ENCODE data around the gene NOVA1. TPM values are rescaled to one million over a fixed set of nuclear protein-coding genes. Genes with fewer than 3 reads are reported as not detected.

Gene NOVA1
- total and polyA plus RNA-seq, 2 of the 13 experiments (the other 11 are each of a cell fraction or from before 2014, with no cell fraction given) = 0.13 TPM

GRCh38 chr14:26598672-26599131 is 869 bp upstream of the NOVA1 start (continued):
- TF ChIP-seq, protein P1, sequence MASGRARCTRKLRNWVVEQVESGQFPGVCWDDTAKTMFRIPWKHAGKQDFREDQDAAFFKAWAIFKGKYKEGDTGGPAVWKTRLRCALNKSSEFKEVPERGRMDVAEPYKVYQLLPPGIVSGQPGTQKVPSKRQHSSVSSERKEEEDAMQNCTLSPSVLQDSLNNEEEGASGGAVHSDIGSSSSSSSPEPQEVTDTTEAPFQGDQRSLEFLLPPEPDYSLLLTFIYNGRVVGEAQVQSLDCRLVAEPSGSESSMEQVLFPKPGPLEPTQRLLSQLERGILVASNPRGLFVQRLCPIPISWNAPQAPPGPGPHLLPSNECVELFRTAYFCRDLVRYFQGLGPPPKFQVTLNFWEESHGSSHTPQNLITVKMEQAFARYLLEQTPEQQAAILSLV (CRISPR knock-in tag; IDR thresholded peaks at IDR 0.05; ENCODE audit: borderline replicate concordance) = no peak
- TF ChIP-seq, protein P2, sequence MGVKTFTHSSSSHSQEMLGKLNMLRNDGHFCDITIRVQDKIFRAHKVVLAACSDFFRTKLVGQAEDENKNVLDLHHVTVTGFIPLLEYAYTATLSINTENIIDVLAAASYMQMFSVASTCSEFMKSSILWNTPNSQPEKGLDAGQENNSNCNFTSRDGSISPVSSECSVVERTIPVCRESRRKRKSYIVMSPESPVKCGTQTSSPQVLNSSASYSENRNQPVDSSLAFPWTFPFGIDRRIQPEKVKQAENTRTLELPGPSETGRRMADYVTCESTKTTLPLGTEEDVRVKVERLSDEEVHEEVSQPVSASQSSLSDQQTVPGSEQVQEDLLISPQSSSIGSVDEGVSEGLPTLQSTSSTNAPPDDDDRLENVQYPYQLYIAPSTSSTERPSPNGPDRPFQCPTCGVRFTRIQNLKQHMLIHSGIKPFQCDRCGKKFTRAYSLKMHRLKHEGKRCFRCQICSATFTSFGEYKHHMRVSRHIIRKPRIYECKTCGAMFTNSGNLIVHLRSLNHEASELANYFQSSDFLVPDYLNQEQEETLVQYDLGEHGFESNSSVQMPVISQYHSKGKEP (CRISPR knock-in tag; IDR thresholded peaks at IDR 0.05) = no peak
- peak; percentile 16; the same call in 1 of the 2 replicates for TF ChIP-seq ZNF430 (CRISPR knock-in tag; IDR thresholded peaks at IDR 0.05)
- no peak for TF ChIP-seq ZNF574 (CRISPR knock-in tag; IDR thresholded peaks at IDR 0.05)
- no peak for TF ChIP-seq ZNF260 (CRISPR knock-in tag; IDR thresholded peaks at IDR 0.05; ENCODE audit: borderline replicate concordance, low read depth)
- TF ChIP-seq KAT2B (IDR thresholded peaks at IDR 0.05; ENCODE audit: borderline replicate concordance, low read depth, low read length) = no peak
- TF ChIP-seq, protein P3, sequence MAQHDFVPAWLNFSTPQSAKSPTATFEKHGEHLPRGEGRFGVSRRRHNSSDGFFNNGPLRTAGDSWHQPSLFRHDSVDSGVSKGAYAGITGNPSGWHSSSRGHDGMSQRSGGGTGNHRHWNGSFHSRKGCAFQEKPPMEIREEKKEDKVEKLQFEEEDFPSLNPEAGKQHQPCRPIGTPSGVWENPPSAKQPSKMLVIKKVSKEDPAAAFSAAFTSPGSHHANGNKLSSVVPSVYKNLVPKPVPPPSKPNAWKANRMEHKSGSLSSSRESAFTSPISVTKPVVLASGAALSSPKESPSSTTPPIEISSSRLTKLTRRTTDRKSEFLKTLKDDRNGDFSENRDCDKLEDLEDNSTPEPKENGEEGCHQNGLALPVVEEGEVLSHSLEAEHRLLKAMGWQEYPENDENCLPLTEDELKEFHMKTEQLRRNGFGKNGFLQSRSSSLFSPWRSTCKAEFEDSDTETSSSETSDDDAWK (CRISPR knock-in tag; IDR thresholded peaks at IDR 0.05) = no peak
- TF ChIP-seq MEIS1 (CRISPR knock-in tag; IDR thresholded peaks at IDR 0.05; ENCODE audit: borderline replicate concordance) = no peak
- TF ChIP-seq, protein P4, sequence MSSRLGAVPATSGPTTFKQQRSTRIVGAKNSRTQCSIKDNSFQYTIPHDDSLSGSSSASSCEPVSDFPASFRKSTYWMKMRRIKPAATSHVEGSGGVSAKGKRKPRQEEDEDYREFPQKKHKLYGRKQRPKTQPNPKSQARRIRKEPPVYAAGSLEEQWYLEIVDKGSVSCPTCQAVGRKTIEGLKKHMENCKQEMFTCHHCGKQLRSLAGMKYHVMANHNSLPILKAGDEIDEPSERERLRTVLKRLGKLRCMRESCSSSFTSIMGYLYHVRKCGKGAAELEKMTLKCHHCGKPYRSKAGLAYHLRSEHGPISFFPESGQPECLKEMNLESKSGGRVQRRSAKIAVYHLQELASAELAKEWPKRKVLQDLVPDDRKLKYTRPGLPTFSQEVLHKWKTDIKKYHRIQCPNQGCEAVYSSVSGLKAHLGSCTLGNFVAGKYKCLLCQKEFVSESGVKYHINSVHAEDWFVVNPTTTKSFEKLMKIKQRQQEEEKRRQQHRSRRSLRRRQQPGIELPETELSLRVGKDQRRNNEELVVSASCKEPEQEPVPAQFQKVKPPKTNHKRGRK (CRISPR knock-in tag; IDR thresholded peaks at IDR 0.05) = no peak
- TF ChIP-seq ZNF333 (CRISPR knock-in tag; IDR thresholded peaks at IDR 0.05; ENCODE audit: borderline replicate concordance) = no peak
- TF ChIP-seq ZNF569 (CRISPR knock-in tag; IDR thresholded peaks at IDR 0.05; ENCODE audit: borderline replicate concordance) = no peak
- no peak for TF ChIP-seq HIVEP1 (CRISPR knock-in tag; IDR thresholded peaks at IDR 0.05)
- TF ChIP-seq, protein P5, sequence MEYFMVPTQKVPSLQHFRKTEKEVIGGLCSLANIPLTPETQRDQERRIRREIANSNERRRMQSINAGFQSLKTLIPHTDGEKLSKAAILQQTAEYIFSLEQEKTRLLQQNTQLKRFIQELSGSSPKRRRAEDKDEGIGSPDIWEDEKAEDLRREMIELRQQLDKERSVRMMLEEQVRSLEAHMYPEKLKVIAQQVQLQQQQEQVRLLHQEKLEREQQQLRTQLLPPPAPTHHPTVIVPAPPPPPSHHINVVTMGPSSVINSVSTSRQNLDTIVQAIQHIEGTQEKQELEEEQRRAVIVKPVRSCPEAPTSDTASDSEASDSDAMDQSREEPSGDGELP (IDR thresholded peaks at IDR 0.05; ENCODE audit: borderline replicate concordance, low read depth) = no peak
- TF ChIP-seq PPARG (CRISPR knock-in tag; conservative IDR thresholded peaks at IDR 0.05) = no peak
- no peak for TF ChIP-seq ATF7 (IDR thresholded peaks at IDR 0.05)
- TF ChIP-seq ATF7 (CRISPR knock-in tag; IDR thresholded peaks at IDR 0.05) = no peak
- peak; percentile 15; the same call in 1 of the 2 replicates for TF ChIP-seq TBX2 (CRISPR knock-in tag; IDR thresholded peaks at IDR 0.05; ENCODE audit: borderline replicate concordance)
- no peak for TF ChIP-seq ZBTB25 (CRISPR knock-in tag; IDR thresholded peaks at IDR 0.05)
- TF ChIP-seq FOXC1 (CRISPR knock-in tag; IDR thresholded peaks at IDR 0.05; ENCODE audit: borderline replicate concordance) = no peak
- no peak for TF ChIP-seq ADNP (CRISPR knock-in tag; IDR thresholded peaks at IDR 0.05)
